A549 (cell line): ENCODE results near the gene PTPRG.

Experiments
- BHLHE40 ChIP-seq: IDR thresholded peaks from 2 replicates; pipeline ENCODE4 v1.6.1; 2012; ENCODE audit warnings: low read depth, low read length, inconsistent platforms
- FOSB ChIP-seq: fragments of 250-450 bp; sonication (Bioruptor Pico); IDR thresholded peaks from 2 replicates; pipeline ENCODE4 v1.5.0; 2020; ENCODE audit warnings: mild to moderate bottlenecking, moderate library complexity
- KDM1A ChIP-seq: fragments of 200-600 bp; sonication (generic); IDR thresholded peaks from 2 replicates; pipeline ENCODE4 v1.6.1; 2016; ENCODE audit warnings: low read depth, mild to moderate bottlenecking
- MAZ ChIP-seq: fragments of 150-350 bp; IDR thresholded peaks from 2 replicates; pipeline ENCODE4 v1.6.1; 2014; ENCODE audit warnings: antibody characterized with exemption, low read depth, low read length, borderline replicate concordance
- RFX5 ChIP-seq: fragments of 450-650 bp; IDR thresholded peaks from 2 replicates; pipeline ENCODE4 v1.7.1; 2014; ENCODE audit warnings: antibody characterized with exemption, mild to moderate bottlenecking, moderate library complexity
- TP53 ChIP-seq: fragments of 250-450 bp; sonication (Bioruptor Pico); IDR thresholded peaks from 2 replicates; pipeline ENCODE4 v1.5.0; 2021; ENCODE audit warnings: mild to moderate bottlenecking, moderate library complexity
- TF ChIP-seq, protein P1 (sequence below): fragments of >200 bp; sonication (Bioruptor Twin); formaldehyde crosslinking; IDR thresholded peaks from 3 replicates; pipeline ENCODE4 v1.5.1; 2016
- TF ChIP-seq, protein P2 (sequence below): IDR thresholded peaks from 2 replicates; pipeline ENCODE4 v1.6.1; 2012
- TF ChIP-seq, protein P3 (sequence below): IDR thresholded peaks from 2 replicates; pipeline ENCODE4 v1.6.1; 2012; ENCODE audit warnings: low read depth, borderline replicate concordance
- TF ChIP-seq, protein P4 (sequence below): fragments of 150-350 bp; IDR thresholded peaks from 2 replicates; pipeline ENCODE4 v1.6.1; 2014; ENCODE audit warnings: low read depth, mild to moderate bottlenecking, low read length

DNA sequence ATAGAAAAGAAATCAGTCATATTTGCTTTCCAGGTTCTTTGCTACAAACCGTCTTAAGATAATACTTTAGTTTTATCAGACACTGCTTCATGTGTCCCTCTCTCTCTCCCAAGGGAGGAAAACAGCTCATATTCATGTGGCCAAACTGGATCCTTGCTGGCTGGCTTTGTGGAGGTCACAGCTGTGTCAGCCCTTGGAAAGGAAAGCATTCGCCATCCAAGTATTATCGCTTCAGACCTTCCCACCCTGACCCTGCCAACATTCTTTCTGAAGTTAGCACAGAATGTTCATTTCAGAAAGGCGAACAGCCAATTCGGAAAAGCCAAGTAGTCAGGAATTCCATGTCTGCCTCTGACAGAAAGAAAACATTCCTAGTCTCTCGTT is 598.3 kb downstream of the PTPRG start:
- TF ChIP-seq, protein P1, sequence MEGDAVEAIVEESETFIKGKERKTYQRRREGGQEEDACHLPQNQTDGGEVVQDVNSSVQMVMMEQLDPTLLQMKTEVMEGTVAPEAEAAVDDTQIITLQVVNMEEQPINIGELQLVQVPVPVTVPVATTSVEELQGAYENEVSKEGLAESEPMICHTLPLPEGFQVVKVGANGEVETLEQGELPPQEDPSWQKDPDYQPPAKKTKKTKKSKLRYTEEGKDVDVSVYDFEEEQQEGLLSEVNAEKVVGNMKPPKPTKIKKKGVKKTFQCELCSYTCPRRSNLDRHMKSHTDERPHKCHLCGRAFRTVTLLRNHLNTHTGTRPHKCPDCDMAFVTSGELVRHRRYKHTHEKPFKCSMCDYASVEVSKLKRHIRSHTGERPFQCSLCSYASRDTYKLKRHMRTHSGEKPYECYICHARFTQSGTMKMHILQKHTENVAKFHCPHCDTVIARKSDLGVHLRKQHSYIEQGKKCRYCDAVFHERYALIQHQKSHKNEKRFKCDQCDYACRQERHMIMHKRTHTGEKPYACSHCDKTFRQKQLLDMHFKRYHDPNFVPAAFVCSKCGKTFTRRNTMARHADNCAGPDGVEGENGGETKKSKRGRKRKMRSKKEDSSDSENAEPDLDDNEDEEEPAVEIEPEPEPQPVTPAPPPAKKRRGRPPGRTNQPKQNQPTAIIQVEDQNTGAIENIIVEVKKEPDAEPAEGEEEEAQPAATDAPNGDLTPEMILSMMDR, result no peak
- TF ChIP-seq RFX5, result no peak
- TF ChIP-seq MAZ, result no peak
- TF ChIP-seq, protein P2, sequence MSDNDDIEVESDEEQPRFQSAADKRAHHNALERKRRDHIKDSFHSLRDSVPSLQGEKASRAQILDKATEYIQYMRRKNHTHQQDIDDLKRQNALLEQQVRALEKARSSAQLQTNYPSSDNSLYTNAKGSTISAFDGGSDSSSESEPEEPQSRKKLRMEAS, result no peak
- TF ChIP-seq, protein P3, sequence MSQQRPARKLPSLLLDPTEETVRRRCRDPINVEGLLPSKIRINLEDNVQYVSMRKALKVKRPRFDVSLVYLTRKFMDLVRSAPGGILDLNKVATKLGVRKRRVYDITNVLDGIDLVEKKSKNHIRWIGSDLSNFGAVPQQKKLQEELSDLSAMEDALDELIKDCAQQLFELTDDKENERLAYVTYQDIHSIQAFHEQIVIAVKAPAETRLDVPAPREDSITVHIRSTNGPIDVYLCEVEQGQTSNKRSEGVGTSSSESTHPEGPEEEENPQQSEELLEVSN, result no peak
- TF ChIP-seq KDM1A, result no peak
- TF ChIP-seq BHLHE40, result no peak
- no peak for TF ChIP-seq FOSB (CRISPR knock-in tag)
- TF ChIP-seq, protein P4, sequence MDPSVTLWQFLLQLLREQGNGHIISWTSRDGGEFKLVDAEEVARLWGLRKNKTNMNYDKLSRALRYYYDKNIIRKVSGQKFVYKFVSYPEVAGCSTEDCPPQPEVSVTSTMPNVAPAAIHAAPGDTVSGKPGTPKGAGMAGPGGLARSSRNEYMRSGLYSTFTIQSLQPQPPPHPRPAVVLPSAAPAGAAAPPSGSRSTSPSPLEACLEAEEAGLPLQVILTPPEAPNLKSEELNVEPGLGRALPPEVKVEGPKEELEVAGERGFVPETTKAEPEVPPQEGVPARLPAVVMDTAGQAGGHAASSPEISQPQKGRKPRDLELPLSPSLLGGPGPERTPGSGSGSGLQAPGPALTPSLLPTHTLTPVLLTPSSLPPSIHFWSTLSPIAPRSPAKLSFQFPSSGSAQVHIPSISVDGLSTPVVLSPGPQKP, result no peak
- no peak for TF ChIP-seq TP53 (CRISPR knock-in tag)
